GM23338 (cell line): ENCODE data around the gene TBK1.

Source experiments
- CREB1 ChIP-seq: fragments of 250-450 bp; sonication (Bioruptor Pico); IDR thresholded peaks from 2 replicates; pipeline ENCODE4 v1.5.0; 2020; ENCODE audit warnings: low read depth, mild to moderate bottlenecking, moderate library complexity
- EZH2 ChIP-seq: fragments of 200-600 bp; sonication (generic); IDR thresholded peaks from one replicate; pipeline ENCODE4 v1.8.0; 2017; ENCODE audit warnings: antibody characterized with exemption, mild to moderate bottlenecking, low read depth; ENCODE audit not compliant: unreplicated experiment
- EZH2phosphoT487 ChIP-seq: fragments of 200-600 bp; sonication (generic); IDR thresholded peaks from one replicate; pipeline ENCODE4 v1.8.1; 2018; ENCODE audit warnings: antibody characterized with exemption; ENCODE audit not compliant: unreplicated experiment
- NANOG ChIP-seq: IDR thresholded peaks from 2 replicates; pipeline ENCODE4 v1.6.1; 2016; ENCODE audit warnings: antibody characterized with exemption, borderline replicate concordance
- POLR2AphosphoS5 ChIP-seq: IDR thresholded peaks from 2 replicates; pipeline ENCODE4 v1.6.1; 2016; ENCODE audit warnings: antibody characterized with exemption, low read depth
- ZNF331 ChIP-seq: fragments of 250-450 bp; sonication (Bioruptor Pico); IDR thresholded peaks from 2 replicates; pipeline ENCODE4 v1.5.0; 2020; ENCODE audit warnings: low read depth, mild to moderate bottlenecking, moderate library complexity
- TF ChIP-seq, protein P1 (sequence below), 2 experiments: fragments of 200-600 bp in 1 of 2; sonication (generic) in 1 of 2; conservative IDR thresholded peaks; 2 replicates each; pipeline versions ENCODE4 v1.5.1 to v1.6.1; 2016 to 2017; ENCODE audit warnings: antibody characterized with exemption in 2 of 2, low read depth in 2 of 2, mild to moderate bottlenecking in 2 of 2, moderate library complexity in 1 of 2
- TF ChIP-seq, protein P2 (sequence below): IDR thresholded peaks from one replicate; pipeline ENCODE4 v1.6.1; 2018; ENCODE audit warnings: antibody characterized with exemption; ENCODE audit not compliant: unreplicated experiment

DNA sequence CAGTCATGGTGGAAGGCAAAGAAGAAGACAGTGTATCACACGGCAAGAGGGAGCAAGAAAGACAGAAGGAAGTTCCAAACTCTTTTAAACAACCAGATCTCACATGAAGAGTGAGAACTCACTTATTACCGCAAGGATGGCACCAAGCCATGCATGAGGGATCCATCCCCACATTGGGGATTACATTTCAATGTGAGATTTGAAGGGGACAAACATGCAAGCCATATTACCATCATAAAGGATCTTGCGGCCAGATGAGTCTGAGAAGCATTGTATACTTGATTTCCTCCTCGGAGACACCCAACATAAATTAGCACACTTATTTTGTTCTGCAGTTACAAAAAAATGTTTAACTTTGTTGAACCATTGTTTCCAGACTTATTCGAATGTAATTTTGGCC is 66.5 kb downstream of the TBK1 start:
- TF ChIP-seq, protein P1, sequence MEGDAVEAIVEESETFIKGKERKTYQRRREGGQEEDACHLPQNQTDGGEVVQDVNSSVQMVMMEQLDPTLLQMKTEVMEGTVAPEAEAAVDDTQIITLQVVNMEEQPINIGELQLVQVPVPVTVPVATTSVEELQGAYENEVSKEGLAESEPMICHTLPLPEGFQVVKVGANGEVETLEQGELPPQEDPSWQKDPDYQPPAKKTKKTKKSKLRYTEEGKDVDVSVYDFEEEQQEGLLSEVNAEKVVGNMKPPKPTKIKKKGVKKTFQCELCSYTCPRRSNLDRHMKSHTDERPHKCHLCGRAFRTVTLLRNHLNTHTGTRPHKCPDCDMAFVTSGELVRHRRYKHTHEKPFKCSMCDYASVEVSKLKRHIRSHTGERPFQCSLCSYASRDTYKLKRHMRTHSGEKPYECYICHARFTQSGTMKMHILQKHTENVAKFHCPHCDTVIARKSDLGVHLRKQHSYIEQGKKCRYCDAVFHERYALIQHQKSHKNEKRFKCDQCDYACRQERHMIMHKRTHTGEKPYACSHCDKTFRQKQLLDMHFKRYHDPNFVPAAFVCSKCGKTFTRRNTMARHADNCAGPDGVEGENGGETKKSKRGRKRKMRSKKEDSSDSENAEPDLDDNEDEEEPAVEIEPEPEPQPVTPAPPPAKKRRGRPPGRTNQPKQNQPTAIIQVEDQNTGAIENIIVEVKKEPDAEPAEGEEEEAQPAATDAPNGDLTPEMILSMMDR (conservative IDR thresholded peaks at IDR 0.05; ENCODE audit: low read depth in 2 of 2), result no peak
- TF ChIP-seq, protein P2, sequence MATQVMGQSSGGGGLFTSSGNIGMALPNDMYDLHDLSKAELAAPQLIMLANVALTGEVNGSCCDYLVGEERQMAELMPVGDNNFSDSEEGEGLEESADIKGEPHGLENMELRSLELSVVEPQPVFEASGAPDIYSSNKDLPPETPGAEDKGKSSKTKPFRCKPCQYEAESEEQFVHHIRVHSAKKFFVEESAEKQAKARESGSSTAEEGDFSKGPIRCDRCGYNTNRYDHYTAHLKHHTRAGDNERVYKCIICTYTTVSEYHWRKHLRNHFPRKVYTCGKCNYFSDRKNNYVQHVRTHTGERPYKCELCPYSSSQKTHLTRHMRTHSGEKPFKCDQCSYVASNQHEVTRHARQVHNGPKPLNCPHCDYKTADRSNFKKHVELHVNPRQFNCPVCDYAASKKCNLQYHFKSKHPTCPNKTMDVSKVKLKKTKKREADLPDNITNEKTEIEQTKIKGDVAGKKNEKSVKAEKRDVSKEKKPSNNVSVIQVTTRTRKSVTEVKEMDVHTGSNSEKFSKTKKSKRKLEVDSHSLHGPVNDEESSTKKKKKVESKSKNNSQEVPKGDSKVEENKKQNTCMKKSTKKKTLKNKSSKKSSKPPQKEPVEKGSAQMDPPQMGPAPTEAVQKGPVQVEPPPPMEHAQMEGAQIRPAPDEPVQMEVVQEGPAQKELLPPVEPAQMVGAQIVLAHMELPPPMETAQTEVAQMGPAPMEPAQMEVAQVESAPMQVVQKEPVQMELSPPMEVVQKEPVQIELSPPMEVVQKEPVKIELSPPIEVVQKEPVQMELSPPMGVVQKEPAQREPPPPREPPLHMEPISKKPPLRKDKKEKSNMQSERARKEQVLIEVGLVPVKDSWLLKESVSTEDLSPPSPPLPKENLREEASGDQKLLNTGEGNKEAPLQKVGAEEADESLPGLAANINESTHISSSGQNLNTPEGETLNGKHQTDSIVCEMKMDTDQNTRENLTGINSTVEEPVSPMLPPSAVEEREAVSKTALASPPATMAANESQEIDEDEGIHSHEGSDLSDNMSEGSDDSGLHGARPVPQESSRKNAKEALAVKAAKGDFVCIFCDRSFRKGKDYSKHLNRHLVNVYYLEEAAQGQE, result no peak
- TF ChIP-seq EZH2 (no peak), EZH2phosphoT487 (no peak), CREB1 (CRISPR knock-in tag) (no peak), POLR2AphosphoS5 (no peak), NANOG (no peak), ZNF331 (CRISPR knock-in tag) (no peak)
